ENCODE data around the gene POLA1.

POLA1 gene

GRCh38 chrX:24718771-24719170 lies 25.1 kb downstream of the POLA1 start:
- Histone ChIP-seq H3K4me2 (ENCODE audit: low read length) (no peak overlapping the region), H3K9me3 (ENCODE audit: insufficient read depth, low read length) (no peaks in the 10 kb centered on the region), H3K27me3 (ENCODE audit: low read depth, low read length) (no peaks in the 10 kb centered on the region), H4K20me1 (ENCODE audit: insufficient read depth, low read length) (0 out of 2 replicates have a peak, but pooled peaks cover 4% of the 10 kb centered on the region), H3K4me1 (ENCODE audit: low read length) (no peaks in the 10 kb centered on the region; the same call in 1 of the 2 replicates), H3K4me3 (ENCODE audit: low read length) (no peak overlapping the region), H3K9ac (ENCODE audit: low read length) (no peak overlapping the region), H3K79me2 (ENCODE audit: low read length) (no peaks in the 10 kb centered on the region), H2AFZ (ENCODE audit: low read depth, low read length) (no peak overlapping the region), H3K36me3 (replicated peaks; ENCODE audit: low read depth, low read length) (peaks cover 26% of the 10 kb centered on the region), H3K27ac (ENCODE audit: low read length) (no peak overlapping the region)
- TF ChIP-seq EZH2phosphoT487 (IDR thresholded peaks at IDR 0.05; ENCODE audit: low read depth), result no peak
- TF ChIP-seq, protein P1, sequence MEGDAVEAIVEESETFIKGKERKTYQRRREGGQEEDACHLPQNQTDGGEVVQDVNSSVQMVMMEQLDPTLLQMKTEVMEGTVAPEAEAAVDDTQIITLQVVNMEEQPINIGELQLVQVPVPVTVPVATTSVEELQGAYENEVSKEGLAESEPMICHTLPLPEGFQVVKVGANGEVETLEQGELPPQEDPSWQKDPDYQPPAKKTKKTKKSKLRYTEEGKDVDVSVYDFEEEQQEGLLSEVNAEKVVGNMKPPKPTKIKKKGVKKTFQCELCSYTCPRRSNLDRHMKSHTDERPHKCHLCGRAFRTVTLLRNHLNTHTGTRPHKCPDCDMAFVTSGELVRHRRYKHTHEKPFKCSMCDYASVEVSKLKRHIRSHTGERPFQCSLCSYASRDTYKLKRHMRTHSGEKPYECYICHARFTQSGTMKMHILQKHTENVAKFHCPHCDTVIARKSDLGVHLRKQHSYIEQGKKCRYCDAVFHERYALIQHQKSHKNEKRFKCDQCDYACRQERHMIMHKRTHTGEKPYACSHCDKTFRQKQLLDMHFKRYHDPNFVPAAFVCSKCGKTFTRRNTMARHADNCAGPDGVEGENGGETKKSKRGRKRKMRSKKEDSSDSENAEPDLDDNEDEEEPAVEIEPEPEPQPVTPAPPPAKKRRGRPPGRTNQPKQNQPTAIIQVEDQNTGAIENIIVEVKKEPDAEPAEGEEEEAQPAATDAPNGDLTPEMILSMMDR (IDR thresholded peaks at IDR 0.05; ENCODE audit: low read depth, low read length), result no peak

DNA sequence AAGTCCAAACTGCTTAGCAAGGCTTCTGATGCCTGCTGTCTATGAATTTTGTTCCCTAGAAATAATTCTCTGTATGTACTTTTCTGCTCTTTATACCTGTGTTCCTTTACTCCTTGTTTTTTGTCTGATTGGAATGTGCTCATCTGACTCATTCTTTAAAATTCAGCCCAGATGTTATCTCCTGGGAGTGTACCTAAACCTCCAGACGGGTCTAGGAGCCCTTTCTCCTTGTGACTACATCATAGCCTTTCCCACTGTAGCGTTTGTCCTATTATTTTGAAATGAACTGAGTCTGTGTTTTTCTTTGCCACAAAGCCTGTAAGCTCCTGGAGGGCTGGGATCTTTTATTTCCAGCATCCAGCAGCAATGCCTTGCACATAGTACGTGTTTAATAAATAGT lies 26.3 kb downstream of the POLA1 start:
- no peak overlapping the region for H3K4me2 ChIP-seq (ENCODE audit: low read length)
- no peak overlapping the region for H3K9ac ChIP-seq (ENCODE audit: low read length)
- H3K4me1 ChIP-seq (ENCODE audit: low read length), result no peaks in the 10 kb centered on the region; the same call in 1 of the 2 replicates
- H3K36me3 ChIP-seq (replicated peaks; ENCODE audit: low read depth, low read length), result peaks cover 27% of the 10 kb centered on the region
- H2AFZ ChIP-seq (ENCODE audit: low read depth, low read length), result no peak overlapping the region
- H3K79me2 ChIP-seq (ENCODE audit: low read length), result no peaks in the 10 kb centered on the region
- H3K4me3 ChIP-seq (ENCODE audit: low read length), result no peak overlapping the region
- no peak for TF ChIP-seq EZH2phosphoT487 (IDR thresholded peaks at IDR 0.05; ENCODE audit: low read depth)
- TF ChIP-seq, protein P1 (IDR thresholded peaks at IDR 0.05; ENCODE audit: low read depth, low read length), result no peak
- no peak overlapping the region for H3K27ac ChIP-seq (ENCODE audit: low read length)
- no peaks in the 10 kb centered on the region for H3K9me3 ChIP-seq (ENCODE audit: insufficient read depth, low read length)
- H3K27me3 ChIP-seq (ENCODE audit: low read depth, low read length), result no peaks in the 10 kb centered on the region
- 0 out of 2 replicates have a peak, but pooled peaks cover 4% of the 10 kb centered on the region for H4K20me1 ChIP-seq (ENCODE audit: insufficient read depth, low read length)

GRCh38 chrX:24728530-24728929 lies 34.8 kb downstream of the POLA1 start:
- no peak overlapping the region for H2AFZ ChIP-seq (ENCODE audit: low read depth, low read length)
- H3K4me3 ChIP-seq (ENCODE audit: low read length), result no peak overlapping the region
- H3K36me3 ChIP-seq (replicated peaks; ENCODE audit: low read depth, low read length), result peaks cover 30% of the 10 kb centered on the region
- TF ChIP-seq EZH2phosphoT487 (IDR thresholded peaks at IDR 0.05; ENCODE audit: low read depth), result no peak
- TF ChIP-seq, protein P1 (IDR thresholded peaks at IDR 0.05; ENCODE audit: low read depth, low read length), result no peak
- H4K20me1 ChIP-seq (ENCODE audit: insufficient read depth, low read length), result no peaks in the 10 kb centered on the region
- no peak overlapping the region for H3K27ac ChIP-seq (ENCODE audit: low read length)
- H3K27me3 ChIP-seq (ENCODE audit: low read depth, low read length), result no peaks in the 10 kb centered on the region
- no peak overlapping the region for H3K4me2 ChIP-seq (ENCODE audit: low read length)
- H3K9me3 ChIP-seq (ENCODE audit: insufficient read depth, low read length), result no peaks in the 10 kb centered on the region
- H3K9ac ChIP-seq (ENCODE audit: low read length), result no peak overlapping the region
- H3K79me2 ChIP-seq (ENCODE audit: low read length), result no peaks in the 10 kb centered on the region
- no peaks in the 10 kb centered on the region for H3K4me1 ChIP-seq (ENCODE audit: low read length)

DNA sequence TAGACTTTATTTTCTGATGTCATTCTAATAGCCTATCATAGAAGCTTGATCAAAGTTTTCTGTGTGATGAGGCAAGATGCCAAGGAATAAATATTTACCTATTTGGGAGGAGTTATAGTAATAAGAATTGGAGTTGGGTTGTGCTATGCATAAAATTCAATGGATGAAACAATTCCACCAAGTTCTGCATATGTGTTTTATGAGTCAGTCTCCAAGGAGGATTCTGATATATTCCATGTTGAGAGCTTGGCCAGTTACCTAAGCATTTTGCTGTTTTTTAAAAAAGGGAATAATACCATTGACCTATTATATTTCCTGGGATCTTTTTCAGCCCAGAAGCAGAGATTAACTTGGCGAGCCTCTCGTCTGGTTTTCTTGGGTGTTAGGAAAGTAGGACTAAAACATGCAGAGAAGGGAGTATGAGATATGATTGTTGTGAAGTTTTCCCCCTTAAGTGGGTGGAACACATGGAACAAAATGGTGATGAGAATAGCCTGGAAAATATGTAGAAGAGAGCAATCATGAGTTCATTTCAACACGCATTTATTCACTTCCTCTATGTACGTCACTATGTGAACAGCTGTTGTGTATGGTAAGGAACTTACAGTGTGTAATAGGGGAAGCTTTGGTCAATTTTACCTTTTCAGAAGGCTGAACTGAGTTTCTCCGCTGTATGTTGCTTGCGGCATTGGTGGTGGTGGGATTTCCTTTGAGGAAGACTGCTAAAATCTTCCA lies 39.2 kb downstream of the POLA1 start:
- H3K4me2 ChIP-seq (ENCODE audit: low read length), result no peak overlapping the region
- H3K4me1 ChIP-seq (ENCODE audit: low read length), result no peaks in the 10 kb centered on the region
- H3K4me3 ChIP-seq (ENCODE audit: low read length), result no peak overlapping the region
- H3K27ac ChIP-seq (ENCODE audit: low read length), result no peak overlapping the region
- no peaks in the 10 kb centered on the region for H3K9me3 ChIP-seq (ENCODE audit: insufficient read depth, low read length)
- TF ChIP-seq, protein P1 (IDR thresholded peaks at IDR 0.05; ENCODE audit: low read depth, low read length), result no peak
- no peak for TF ChIP-seq EZH2phosphoT487 (IDR thresholded peaks at IDR 0.05; ENCODE audit: low read depth)
- H3K36me3 ChIP-seq (replicated peaks; ENCODE audit: low read depth, low read length), result peaks cover 17% of the 10 kb centered on the region
- no peaks in the 10 kb centered on the region for H3K79me2 ChIP-seq (ENCODE audit: low read length)
- no peaks in the 10 kb centered on the region for H4K20me1 ChIP-seq (ENCODE audit: insufficient read depth, low read length)
- H3K27me3 ChIP-seq (ENCODE audit: low read depth, low read length), result no peaks in the 10 kb centered on the region
- H3K9ac ChIP-seq (ENCODE audit: low read length), result no peak overlapping the region
- H2AFZ ChIP-seq (ENCODE audit: low read depth, low read length), result no peak overlapping the region

Data from OCI-LY3 (cell line).